Umbilical cord (tissue), 2 donors: ENCODE data around the gene ZDHHC12. TPM values are rescaled to one million over a fixed set of nuclear protein-coding genes. Genes with fewer than 3 reads are reported as not detected.

ENCODE experiments used
- DNase-seq: peaks from one replicate; pipeline ENCODE4 v3.0.0-alpha.2; 2015; ENCODE audit warnings: low spot score
- total RNA-seq: library from RNA; depleted of rRNA; stranded (reverse); fragments of >200 nt; gene quantifications from one replicate; pipeline ENCODE4 v1.2.3, GENCODE V29; 2014; ENCODE audit warnings: low replicate concordance; ENCODE audit not compliant: insufficient read depth

The ZDHHC12 gene
- 6.5 TPM for total RNA-seq

DNA sequence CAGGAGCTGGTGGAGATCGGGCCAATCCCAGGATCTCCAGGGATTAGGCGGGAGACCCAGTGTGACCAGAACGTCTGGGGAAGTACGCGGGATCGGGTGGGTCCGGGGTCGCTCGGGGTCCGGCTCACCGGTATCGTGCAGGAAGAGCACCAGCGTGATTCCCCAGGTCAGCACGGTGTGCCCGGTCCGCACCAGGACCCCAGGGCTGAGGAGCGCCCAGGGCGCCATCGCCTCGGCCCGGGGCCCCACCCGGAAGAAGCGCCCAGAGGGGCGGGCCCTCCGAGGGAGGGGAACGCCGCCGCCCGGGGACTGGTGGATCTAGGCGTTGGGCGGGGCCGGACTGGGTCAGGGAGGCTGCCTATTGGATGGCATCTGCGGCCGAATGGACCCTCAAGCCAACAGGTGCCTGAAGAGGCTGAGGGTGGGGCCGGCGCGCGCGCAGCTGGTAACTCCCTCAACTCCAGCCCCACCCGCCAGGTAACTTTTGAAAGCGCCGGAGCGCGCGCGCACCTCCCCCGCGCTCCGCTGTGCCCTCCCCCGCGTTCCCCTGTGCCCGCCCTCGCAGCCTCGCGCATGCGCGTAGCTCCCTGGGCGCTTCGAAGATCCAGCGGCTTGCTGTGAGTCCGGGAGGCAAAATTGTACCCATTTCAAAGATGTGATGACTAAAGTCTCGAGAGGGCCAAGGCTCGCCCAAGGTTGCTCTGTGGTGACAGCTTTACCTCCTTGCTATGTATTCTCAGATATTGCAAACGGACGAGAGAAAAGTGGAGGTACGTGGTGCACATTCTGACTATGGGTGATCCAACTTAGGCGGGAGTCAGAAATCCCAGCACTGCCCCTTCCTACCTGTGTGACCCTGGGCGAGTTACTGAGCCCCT, at the start of gene ZDHHC12:
Gene ZDHHC12 (minus strand): TSS at position 262 of the 878 bp plus-strand sequence. CDS start 34 bp downstream, at position 228.
- DNase-seq = peak; percentile 95

GRCh38 chr9:128773049-128773448, 49.1 kb upstream of the ZDHHC12 start:
- no peak for DNase-seq

DNA sequence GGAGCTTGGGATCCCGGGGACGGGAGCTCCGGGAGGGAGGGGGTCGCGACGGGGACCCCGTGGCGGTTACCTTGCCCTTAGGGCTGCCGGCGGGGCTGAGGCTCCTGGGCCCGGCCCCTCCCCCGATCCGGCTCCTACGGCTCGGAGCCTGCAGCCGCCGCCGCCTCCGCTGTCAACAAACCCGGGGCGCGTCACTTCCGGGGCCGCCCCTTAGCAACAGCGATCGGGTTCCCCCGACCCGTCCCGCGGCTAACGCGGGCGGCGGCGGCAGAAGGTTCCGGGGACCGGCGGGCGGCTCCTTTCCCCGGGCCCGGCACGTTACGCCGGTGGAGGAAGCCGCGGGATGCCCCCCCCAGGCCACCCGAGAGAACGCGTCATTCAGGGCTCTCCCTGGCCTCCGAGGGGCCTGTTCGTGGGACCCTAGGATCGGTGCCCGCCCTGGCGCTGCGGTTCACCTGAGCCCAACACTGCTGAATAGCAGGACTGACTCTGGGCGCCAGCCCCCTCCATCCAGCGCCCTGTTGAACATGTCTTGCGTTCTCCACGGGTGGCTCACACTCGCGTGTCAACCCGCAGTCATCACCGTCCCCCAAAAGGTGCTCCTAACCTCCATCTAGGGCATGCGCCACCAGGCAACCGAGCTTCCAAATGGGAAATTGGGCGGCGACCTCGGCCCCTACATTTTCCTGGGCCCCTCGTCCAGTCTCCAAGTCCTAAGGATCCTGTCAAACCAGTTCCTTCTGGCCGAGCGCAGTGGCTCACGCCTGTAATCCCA, 48.0 kb upstream of the ZDHHC12 start, which contains the start of gene ZER1:
Gene ZER1 (minus strand): TSS at position 183 of the 775 bp plus-strand sequence. CDS start 16,362 bp downstream, outside the sequence.
- peak; percentile 90 for DNase-seq

- DNase-seq = no peak
Observed at GRCh38 chr9:128771094-128771721, 47.3 kb upstream of the ZDHHC12 start.

- no peak for DNase-seq
Observed at GRCh38 chr9:128770286-128771030, 46.5 kb upstream of the ZDHHC12 start.

DNA sequence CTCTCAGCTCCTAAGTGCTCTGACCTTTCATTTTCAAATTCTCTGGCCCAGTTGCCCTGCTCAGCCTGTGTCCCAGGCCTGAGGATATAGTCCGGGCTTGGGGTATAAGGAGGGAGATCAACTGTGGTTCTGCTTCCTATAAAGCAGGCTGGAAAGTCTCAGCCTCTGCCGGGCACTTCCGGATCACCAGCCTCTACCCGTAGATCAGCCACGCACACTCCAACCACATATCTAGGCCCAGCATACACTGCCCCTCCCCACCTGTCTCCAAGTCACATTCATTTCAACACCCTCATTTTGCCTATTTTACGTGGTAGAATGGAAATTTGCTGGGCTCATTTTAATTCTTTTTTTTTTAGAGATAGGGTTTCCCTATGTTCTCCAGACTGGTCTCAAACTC, 44.7 kb upstream of the ZDHHC12 start:
- DNase-seq = no peak

DNA sequence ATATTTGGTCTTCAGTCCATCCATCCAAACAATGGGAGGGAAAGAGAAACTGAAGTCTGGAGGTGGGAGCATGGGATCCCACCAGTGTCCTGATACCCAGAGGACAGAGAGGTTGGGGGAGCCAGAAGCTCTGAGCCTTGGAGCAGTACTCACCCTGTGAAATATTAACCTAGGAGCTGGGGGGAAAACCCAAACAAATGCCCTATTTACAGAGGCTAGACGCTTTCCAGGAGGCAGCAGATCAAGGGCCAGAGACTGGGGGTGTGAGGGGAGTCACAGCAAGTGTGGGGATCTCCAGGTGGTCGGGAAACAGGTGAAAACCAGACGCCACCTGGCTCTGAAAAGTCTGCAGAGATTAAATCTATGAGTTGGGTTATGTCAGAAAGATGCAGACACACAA, 41.6 kb upstream of the ZDHHC12 start:
- no peak for DNase-seq

GRCh38 chr9:128764361-128764760, 40.4 kb upstream of the ZDHHC12 start:
- DNase-seq = no peak

- DNase-seq = no peak
Observed at GRCh38 chr9:128762671-128763449, 38.9 kb upstream of the ZDHHC12 start.

- DNase-seq = no peak
Observed at GRCh38 chr9:128757602-128758001, 33.7 kb upstream of the ZDHHC12 start.

GRCh38 chr9:128753627-128754026, 29.7 kb upstream of the ZDHHC12 start:
- no peak for DNase-seq

DNA sequence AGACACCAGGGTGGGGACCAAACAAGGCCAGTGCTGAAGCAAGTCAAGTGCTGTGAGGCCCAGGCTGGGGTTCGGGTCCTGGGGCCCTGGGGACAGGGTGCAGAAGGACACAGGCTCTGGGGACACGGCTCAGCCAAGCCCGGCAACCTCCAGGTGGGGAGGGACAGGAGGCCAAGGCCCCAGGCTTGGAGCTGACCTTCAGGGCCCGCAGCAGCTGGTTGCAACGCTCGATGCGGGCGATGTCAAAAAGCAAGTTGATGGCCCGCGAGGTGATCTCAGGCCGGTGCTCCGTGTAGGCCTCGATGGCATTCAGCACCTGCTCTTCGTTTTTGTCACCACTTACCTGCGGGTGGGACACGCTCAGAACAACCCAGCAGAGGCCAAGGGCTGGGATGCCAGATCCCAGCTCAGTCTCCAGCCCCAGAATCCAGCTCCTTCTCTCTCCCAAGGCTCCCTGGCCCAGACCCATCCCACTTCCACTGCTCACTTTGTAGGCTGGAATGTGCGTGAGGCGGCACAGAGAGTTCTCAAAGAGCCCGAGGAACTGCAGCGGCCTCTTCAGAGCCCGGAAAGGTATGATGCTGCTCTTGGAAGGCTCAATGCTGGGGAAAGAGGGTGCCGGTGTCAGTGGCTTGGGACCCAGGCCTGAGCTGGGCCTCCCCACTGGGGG, 27.1 kb upstream of the ZDHHC12 start:
- DNase-seq = no peak

- DNase-seq = no peak
Observed at GRCh38 chr9:128747241-128747640, 23.3 kb upstream of the ZDHHC12 start.

DNA sequence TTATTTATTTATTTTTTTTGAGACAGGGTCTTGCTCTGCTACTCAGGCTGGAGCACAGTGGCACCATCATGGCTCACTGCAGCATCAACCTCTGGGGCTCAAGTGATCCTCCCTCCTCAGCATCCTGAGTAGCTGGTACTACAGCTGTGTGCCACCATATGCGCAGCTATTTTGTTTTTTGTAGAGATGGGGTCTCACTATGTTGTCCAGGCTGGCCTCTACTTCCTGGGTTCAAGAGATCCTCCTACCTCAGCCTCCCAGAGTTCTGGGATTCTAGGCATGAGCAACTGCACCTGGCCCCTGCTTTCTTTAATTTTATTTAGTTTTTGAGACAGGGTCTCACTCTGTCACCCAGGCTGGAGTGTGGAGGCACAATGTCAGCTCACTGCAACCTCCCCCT, 19.5 kb upstream of the ZDHHC12 start:
- no peak for DNase-seq

DNA sequence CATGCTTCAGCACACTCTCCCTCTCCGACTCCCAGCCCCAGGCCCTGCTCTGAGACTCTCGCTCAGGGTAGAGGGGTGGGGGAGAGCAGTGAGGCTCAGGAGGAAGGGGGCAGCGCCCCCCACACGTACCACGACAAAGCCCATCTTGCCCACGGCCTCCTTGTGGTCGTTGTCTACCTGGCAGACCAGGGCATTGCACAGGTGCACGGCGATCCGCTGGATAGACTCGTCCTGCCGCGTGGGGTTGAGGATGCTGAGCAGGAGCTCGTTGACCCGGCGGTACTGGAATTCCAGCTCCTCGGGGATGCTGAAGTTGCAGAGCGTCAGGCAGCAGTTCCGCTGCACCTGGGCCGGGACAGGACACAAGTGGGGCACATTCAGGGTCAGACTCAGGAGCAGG, 18.5 kb upstream of the ZDHHC12 start:
- DNase-seq = no peak

DNA sequence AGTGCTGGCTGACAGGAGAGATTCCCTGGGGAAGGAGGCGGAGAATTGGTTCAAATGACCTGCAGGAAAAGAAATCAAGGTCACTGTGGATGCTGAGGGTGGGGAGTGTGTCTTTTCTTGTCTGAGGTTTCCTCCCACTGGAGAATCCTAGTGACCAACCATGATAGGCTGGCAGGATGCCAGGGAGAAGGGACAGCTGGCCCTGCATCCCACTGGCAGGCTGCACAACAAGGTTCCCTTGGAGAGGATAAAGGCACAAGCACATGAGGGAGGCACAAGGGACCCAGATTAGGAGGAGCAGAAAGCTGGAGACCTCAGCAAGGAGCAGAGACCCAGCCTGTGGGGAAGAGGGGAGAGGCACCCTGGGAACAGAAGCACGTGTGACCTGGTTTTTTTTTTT, 11.4 kb upstream of the ZDHHC12 start:
- DNase-seq = no peak

GRCh38 chr9:128733256-128733655, 9.3 kb upstream of the ZDHHC12 start:
- peak; percentile 79 for DNase-seq

GRCh38 chr9:128732576-128732975, 8.6 kb upstream of the ZDHHC12 start:
- no peak for DNase-seq

- DNase-seq = no peak
Observed at GRCh38 chr9:128731691-128732090, 7.8 kb upstream of the ZDHHC12 start.

GRCh38 chr9:128731093-128731492, 7.2 kb upstream of the ZDHHC12 start:
- no peak for DNase-seq
